ENCODE measurements around the gene TOMM5.

The TOMM5 gene

DNA sequence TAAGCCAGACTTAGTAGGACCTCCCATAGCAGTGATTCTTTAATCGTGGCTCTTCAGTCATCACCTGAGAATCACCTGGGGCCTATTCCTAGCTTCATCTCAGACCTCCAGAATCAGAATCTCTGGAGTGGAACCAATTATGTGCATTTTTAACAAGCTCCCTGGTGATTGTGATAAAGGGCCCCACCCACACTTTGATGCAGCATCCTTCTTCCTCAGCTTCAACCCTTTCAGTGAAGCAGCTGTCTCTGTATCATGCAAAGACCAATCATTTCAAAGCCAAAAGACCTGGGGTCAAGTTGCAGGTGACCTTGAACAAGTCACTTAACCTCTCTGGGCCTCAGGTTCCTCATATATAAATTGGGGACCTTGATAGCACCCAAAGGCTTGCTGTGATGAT, 33.3 kb downstream of the TOMM5 start:
- TF ChIP-seq TAF1 (IDR thresholded peaks at IDR 0.05; ENCODE audit: borderline replicate concordance, insufficient read depth, low read length) (no peak), POLR2AphosphoS5 (IDR thresholded peaks at IDR 0.05; ENCODE audit: low read depth, low read length) (no peak), FOXP2 (optimal IDR thresholded peaks at IDR 0.05; ENCODE audit: borderline replicate concordance, extremely low read depth, extremely low read length, insufficient read depth) (no peak), SIN3A (IDR thresholded peaks at IDR 0.05; ENCODE audit: borderline replicate concordance, insufficient read depth, low read length) (no peak)
- TF ChIP-seq, protein P1, sequence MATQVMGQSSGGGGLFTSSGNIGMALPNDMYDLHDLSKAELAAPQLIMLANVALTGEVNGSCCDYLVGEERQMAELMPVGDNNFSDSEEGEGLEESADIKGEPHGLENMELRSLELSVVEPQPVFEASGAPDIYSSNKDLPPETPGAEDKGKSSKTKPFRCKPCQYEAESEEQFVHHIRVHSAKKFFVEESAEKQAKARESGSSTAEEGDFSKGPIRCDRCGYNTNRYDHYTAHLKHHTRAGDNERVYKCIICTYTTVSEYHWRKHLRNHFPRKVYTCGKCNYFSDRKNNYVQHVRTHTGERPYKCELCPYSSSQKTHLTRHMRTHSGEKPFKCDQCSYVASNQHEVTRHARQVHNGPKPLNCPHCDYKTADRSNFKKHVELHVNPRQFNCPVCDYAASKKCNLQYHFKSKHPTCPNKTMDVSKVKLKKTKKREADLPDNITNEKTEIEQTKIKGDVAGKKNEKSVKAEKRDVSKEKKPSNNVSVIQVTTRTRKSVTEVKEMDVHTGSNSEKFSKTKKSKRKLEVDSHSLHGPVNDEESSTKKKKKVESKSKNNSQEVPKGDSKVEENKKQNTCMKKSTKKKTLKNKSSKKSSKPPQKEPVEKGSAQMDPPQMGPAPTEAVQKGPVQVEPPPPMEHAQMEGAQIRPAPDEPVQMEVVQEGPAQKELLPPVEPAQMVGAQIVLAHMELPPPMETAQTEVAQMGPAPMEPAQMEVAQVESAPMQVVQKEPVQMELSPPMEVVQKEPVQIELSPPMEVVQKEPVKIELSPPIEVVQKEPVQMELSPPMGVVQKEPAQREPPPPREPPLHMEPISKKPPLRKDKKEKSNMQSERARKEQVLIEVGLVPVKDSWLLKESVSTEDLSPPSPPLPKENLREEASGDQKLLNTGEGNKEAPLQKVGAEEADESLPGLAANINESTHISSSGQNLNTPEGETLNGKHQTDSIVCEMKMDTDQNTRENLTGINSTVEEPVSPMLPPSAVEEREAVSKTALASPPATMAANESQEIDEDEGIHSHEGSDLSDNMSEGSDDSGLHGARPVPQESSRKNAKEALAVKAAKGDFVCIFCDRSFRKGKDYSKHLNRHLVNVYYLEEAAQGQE (IDR thresholded peaks at IDR 0.05; ENCODE audit: insufficient read depth in 1 of 2, low read depth in 2 of 2, low read length in 2 of 2) = no peak

DNA sequence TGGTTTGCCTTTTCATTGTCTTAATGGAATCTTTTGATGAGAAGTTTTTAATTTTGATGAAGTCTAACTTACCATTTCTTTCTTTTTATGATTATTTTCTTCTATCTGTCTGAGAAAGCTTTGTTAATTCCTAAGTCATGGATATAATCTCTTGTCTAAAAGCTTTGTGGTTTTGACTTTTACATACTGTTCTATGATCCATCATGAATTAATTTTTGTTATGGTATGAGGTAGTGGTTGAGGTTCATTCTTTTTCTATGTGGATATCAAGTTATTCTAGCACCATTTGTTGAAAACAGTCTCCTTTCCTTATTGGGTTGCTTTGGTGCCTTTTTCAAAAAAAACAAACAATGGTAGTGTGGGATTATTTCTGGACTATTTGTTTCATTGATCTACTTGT, 36.6 kb downstream of the TOMM5 start:
- TF ChIP-seq SIN3A (IDR thresholded peaks at IDR 0.05; ENCODE audit: borderline replicate concordance, insufficient read depth, low read length) (no peak), TAF1 (IDR thresholded peaks at IDR 0.05; ENCODE audit: borderline replicate concordance, insufficient read depth, low read length) (no peak), POLR2AphosphoS5 (IDR thresholded peaks at IDR 0.05; ENCODE audit: low read depth, low read length) (no peak), FOXP2 (optimal IDR thresholded peaks at IDR 0.05; ENCODE audit: borderline replicate concordance, extremely low read depth, extremely low read length, insufficient read depth) (no peak)
- TF ChIP-seq, protein P1 (IDR thresholded peaks at IDR 0.05; ENCODE audit: insufficient read depth in 1 of 2, low read depth in 2 of 2, low read length in 2 of 2) = no peak

DNA sequence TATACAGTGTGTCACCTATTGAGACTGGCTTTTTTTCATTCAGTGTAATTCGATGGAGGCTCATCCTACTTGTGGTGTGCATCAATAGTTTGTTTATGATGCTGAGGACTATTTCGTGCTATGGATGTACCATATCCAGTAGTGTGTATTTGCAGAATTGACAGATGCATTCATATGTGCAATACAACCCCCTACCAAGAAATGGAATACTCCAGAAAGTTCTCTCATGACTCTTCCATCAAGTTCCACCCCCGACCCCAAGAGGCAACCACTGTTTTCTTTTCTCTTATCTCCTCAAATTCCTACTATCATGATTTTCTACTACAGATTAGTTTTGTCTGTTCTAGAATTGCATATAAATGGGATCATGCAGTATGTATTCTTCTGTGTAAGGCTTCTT, 38.1 kb downstream of the TOMM5 start:
- no peak for TF ChIP-seq TAF1 (IDR thresholded peaks at IDR 0.05; ENCODE audit: borderline replicate concordance, insufficient read depth, low read length)
- no peak for TF ChIP-seq SIN3A (IDR thresholded peaks at IDR 0.05; ENCODE audit: borderline replicate concordance, insufficient read depth, low read length)
- TF ChIP-seq, protein P1 (IDR thresholded peaks at IDR 0.05; ENCODE audit: insufficient read depth in 1 of 2, low read depth in 2 of 2, low read length in 2 of 2) = no peak
- no peak for TF ChIP-seq FOXP2 (optimal IDR thresholded peaks at IDR 0.05; ENCODE audit: borderline replicate concordance, extremely low read depth, extremely low read length, insufficient read depth)
- TF ChIP-seq POLR2AphosphoS5 (IDR thresholded peaks at IDR 0.05; ENCODE audit: low read depth, low read length) = no peak

DNA sequence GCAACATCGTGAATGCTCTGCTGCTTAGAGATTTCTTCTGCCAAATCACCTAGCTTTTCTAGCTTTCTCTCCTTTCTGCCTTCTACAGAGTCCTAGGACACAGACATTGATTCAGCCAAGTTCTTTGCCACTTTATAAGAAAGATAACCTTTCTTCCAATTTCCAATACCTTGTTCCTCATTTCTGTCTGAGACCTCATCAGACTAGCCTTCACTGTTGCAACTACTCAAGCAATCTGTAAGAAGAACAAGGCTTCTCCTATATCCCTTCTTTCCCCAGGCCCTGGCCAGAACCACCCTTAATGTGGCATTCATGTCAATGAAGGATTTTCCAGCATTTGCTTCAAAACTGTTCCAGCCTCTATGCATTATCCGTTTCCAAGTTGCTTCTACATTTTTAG, 40.5 kb downstream of the TOMM5 start:
- no peak for TF ChIP-seq POLR2AphosphoS5 (IDR thresholded peaks at IDR 0.05; ENCODE audit: low read depth, low read length)
- TF ChIP-seq TAF1 (IDR thresholded peaks at IDR 0.05; ENCODE audit: borderline replicate concordance, insufficient read depth, low read length) = no peak
- TF ChIP-seq, protein P1 (IDR thresholded peaks at IDR 0.05; ENCODE audit: insufficient read depth in 1 of 2, low read depth in 2 of 2, low read length in 2 of 2) = no peak
- no peak for TF ChIP-seq SIN3A (IDR thresholded peaks at IDR 0.05; ENCODE audit: borderline replicate concordance, insufficient read depth, low read length)
- no peak for TF ChIP-seq FOXP2 (optimal IDR thresholded peaks at IDR 0.05; ENCODE audit: borderline replicate concordance, extremely low read depth, extremely low read length, insufficient read depth)

DNA sequence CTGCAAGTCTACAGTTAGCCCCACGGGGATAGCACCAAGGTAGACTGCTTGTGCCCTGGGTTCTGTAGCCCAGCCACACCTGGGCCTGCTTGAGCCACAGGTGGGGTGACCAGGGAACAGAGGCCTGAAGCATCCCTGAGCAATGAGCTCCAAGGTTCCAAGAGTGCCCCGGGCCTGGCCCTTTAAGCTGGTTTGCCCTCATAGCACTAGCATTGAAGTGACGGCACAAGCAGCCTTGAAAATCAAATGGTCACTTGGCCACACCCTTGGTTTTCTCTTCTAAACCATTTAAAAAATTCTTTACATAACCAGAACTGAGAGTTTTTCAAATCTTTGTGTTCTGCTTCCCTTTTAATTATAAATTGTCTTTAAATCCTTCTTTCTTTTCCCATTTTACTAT, 40.9 kb downstream of the TOMM5 start:
- TF ChIP-seq, protein P1 (IDR thresholded peaks at IDR 0.05; ENCODE audit: insufficient read depth in 1 of 2, low read depth in 2 of 2, low read length in 2 of 2) = no peak
- TF ChIP-seq POLR2AphosphoS5 (IDR thresholded peaks at IDR 0.05; ENCODE audit: low read depth, low read length) (no peak), SIN3A (IDR thresholded peaks at IDR 0.05; ENCODE audit: borderline replicate concordance, insufficient read depth, low read length) (no peak), TAF1 (IDR thresholded peaks at IDR 0.05; ENCODE audit: borderline replicate concordance, insufficient read depth, low read length) (no peak), FOXP2 (optimal IDR thresholded peaks at IDR 0.05; ENCODE audit: borderline replicate concordance, extremely low read depth, extremely low read length, insufficient read depth) (no peak)

All from PFSK-1 (cell line).